HAP-1 (cell line): ENCODE data around the gene KRTAP1-4.
"Not testable (repeated sequence)": the region's sequence is repeated elsewhere in the genome, so short reads cannot be mapped to it uniquely, and the experiment has no call there.

ENCODE experiments used
- DNase-seq, 2 experiments: peaks; one replicate each; pipeline ENCODE4 v3.0.0-alpha.2; 2016 to 2020; ENCODE audit warnings: low spot score in 2 of 2
- H3K27me3 ChIP-seq: fragments of 250-450 bp; sonication (Bioruptor Pico); 2 replicates; pipeline ENCODE4 v1.5.1; 2020; ENCODE audit warnings: low read depth, mild to moderate bottlenecking, moderate library complexity
- H3K36me3 ChIP-seq: fragments of 250-450 bp; sonication (Bioruptor Pico); replicated peaks from 2 replicates; pipeline ENCODE4 v1.5.1; 2020; ENCODE audit warnings: mild to moderate bottlenecking
- H3K4me1 ChIP-seq: fragments of 250-450 bp; sonication (Bioruptor Pico); 2 replicates; pipeline ENCODE4 v1.5.1; 2020; ENCODE audit warnings: mild to moderate bottlenecking
- H3K4me3 ChIP-seq: fragments of 250-450 bp; sonication (Bioruptor Pico); 2 replicates; pipeline ENCODE4 v1.5.1; 2020; ENCODE audit warnings: mild to moderate bottlenecking, moderate library complexity
- H3K9me3 ChIP-seq: fragments of 250-450 bp; sonication (Bioruptor Pico); 2 replicates; pipeline ENCODE4 v1.5.1; 2020; ENCODE audit warnings: mild to moderate bottlenecking, moderate library complexity
- in situ Hi-C: fragments of 300-500 bp; cut with MboI; formaldehyde crosslinking; loops from 3 replicates; pipeline ENCODE4 v1.14.3; 2020; ENCODE audit warnings: low sequenced_read_pairs, inconsistent platforms, mixed read lengths

Gene KRTAP1-4, protein sequence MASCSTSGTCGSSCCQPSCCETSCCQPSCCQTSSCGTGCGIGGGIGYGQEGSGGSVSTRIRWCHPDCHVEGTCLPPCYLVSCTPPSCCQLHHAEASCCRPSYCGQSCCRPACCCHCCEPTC

DNA sequence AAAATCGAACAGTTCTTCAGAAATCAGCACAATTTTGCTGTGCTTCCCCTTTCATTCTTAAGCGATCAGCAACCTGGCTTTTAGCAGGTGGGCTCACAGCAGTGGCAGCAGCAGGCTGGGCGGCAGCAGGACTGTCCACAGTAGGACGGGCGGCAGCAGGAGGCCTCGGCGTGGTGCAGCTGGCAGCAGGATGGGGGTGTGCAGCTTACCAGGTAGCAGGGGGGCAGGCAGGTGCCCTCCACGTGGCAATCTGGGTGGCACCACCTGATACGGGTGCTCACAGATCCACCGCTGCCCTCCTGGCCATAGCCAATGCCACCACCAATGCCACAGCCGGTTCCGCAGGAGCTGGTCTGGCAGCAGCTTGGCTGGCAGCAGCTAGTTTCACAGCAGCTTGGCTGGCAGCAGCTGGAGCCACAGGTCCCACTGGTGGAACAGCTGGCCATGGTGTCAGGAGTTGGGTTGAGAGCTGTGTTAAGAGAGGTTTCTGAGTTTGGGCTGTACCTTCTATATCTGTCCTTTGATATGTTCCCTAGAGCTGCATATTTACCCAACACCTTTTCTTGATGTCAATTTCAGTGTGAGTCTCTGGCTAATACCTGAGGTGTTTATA lies at the start of gene KRTAP1-4:
KRTAP1-4 (minus strand) TSS at position 563 of the 613 bp plus-strand sequence; CDS start at position 446, 117 bp downstream.
- H3K27me3 ChIP-seq: peaks cover 13% of the 10 kb centered on the region
- no peaks in the 10 kb centered on the region for H3K36me3 ChIP-seq
- in situ Hi-C loops: no loop called here
- H3K4me3 ChIP-seq: no peak within 1 kb of the TSS
- H3K9me3 ChIP-seq: no peaks in the 10 kb centered on the region
- no peaks in the 10 kb centered on the region for H3K4me1 ChIP-seq
- DNase-seq: no peak

DNA sequence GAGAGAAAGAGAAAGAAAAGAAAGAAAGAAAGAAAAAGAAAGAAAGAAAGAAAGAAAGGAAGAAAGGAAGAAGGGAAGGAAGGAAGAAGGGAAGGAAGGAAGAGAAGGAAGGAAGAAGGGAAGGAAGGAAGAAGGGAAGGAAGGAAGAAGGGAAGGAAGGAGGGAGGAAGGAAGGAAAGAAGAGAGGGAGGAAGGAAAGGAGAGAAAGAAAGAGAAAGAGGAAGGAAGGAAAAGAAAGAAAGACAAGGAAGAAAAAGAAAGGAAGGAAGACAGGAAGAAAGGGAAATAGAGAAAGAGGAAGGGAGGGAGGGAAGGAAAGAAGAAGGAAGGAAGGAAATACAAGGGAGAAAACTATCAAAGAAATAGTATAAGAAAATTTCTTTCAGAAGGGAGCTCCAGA lies 46.8 kb upstream of the KRTAP1-4 start:
- Histone ChIP-seq H3K9me3 (no peaks in the 10 kb centered on the region), H3K27me3 (no peaks in the 10 kb centered on the region), H3K4me3 (no peak overlapping the region), H3K4me1 (peaks cover 5% of the 10 kb centered on the region; the same call in 1 of the 2 replicates), H3K36me3 (no peaks in the 10 kb centered on the region)
- in situ Hi-C loops: no loop called here
- no peak for DNase-seq

DNA sequence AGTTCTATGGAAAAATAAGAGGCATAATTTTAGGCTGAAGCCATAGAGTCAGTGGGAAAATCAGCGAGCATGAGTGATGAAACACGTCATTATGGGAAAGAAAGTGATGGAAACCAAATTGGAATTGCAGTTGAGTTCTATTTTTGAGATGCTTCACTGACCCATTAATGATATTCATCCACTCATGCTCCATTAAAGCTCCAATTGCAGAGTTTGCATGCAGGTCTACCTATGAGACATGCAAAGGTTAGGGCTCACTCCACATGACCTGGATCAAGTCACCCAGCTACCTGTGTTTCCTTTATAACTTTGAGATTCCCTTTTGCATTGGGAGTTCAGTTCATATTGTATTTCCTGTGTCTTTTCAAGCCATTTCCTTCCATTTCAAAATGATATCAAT lies 43.7 kb upstream of the KRTAP1-4 start:
- no peaks in the 10 kb centered on the region for H3K27me3 ChIP-seq
- H3K4me1 ChIP-seq: peaks cover 5% of the 10 kb centered on the region; the same call in 1 of the 2 replicates
- no peak overlapping the region for H3K4me3 ChIP-seq
- no peaks in the 10 kb centered on the region for H3K36me3 ChIP-seq
- H3K9me3 ChIP-seq: no peaks in the 10 kb centered on the region
- no peak for DNase-seq
- in situ Hi-C loops: no loop called here

DNA sequence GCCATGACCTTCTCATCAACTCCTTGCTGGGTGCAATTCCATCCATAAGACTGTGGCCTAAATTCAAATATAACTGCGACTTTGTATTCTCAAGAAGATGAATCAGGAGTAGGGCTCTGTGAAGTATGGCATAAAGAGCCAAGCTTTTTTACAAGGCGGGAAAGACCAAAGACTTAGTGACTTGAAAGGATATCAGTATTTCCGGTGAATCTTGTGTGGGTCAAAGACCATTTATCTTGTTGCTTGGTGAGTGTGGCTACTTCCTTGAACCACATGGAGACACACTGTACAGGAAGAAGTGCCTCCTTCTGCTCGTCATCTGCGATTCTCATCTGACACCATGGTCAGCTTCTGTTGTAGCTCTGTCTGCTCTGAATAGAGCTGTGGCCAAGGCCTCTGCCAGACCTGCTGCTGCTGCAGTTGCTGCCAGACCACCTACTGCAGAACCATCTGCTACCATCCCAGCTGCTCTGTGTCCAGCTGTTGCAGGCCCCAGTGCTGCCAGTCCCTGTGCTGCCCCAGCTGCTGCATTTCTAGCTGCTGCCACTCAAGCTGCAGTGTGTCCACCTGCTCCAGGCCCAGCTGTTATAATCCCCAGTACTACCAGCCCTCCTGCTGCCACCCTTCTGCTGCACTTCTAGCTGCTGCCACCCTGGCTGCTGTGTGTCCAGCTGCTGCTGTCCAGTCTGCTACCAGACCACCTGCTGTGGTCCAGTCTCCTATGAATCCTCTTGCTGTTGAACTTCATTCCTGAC lies 41.8 kb upstream of the KRTAP1-4 start:
- Histone ChIP-seq H3K4me1 (no peaks in the 10 kb centered on the region), H3K9me3 (no peaks in the 10 kb centered on the region), H3K27me3 (no peaks in the 10 kb centered on the region), H3K36me3 (no peaks in the 10 kb centered on the region), H3K4me3 (no peak overlapping the region)
- no peak for DNase-seq
- in situ Hi-C loops: no loop called here

DNA sequence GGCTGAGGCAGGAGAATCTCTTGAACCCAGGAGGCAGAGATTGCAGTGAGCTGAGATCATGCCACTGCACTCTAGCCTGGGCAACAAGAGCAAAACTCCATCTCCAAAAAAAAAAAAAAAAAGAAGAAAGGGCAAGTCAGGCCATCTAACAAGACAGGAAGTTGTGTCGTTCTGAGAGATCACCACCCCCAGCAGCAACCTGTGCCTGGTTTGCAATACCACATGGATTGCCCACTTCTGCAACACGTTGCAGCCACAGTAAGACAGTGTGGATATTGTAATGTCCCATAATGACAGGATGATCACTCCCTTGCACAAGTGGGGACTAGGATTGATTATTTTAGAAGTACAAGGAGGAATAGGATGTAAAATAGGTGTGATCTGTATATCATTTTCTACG lies 39.0 kb upstream of the KRTAP1-4 start:
- Histone ChIP-seq H3K36me3 (no peaks in the 10 kb centered on the region), H3K4me1 (no peaks in the 10 kb centered on the region), H3K4me3 (no peak overlapping the region), H3K27me3 (no peaks in the 10 kb centered on the region), H3K9me3 (no peaks in the 10 kb centered on the region)
- no peak for DNase-seq
- in situ Hi-C loops: no loop called here

DNA sequence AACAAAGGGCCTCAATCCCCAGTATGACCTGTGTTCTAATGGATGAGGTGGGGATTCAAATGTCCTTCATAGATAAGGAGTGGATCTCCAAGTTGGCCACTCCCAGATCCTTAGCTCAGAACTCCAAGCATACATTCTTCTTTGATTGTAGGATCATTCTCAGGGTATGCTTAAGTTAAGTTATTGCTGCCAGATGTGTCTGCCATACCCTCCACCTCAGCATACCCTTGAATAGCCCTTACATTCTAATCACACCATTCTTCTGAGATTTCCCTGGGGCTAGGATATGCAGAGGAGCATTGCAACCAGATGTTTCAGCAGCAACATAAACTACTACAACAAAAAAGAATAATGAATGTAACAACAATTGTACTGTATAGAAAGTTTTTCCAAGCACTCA lies 37.3 kb upstream of the KRTAP1-4 start:
- in situ Hi-C loops: no loop called here
- DNase-seq: no peak
- Histone ChIP-seq H3K27me3 (no peaks in the 10 kb centered on the region), H3K4me3 (no peak overlapping the region), H3K9me3 (no peaks in the 10 kb centered on the region), H3K36me3 (no peaks in the 10 kb centered on the region), H3K4me1 (no peaks in the 10 kb centered on the region)

DNA sequence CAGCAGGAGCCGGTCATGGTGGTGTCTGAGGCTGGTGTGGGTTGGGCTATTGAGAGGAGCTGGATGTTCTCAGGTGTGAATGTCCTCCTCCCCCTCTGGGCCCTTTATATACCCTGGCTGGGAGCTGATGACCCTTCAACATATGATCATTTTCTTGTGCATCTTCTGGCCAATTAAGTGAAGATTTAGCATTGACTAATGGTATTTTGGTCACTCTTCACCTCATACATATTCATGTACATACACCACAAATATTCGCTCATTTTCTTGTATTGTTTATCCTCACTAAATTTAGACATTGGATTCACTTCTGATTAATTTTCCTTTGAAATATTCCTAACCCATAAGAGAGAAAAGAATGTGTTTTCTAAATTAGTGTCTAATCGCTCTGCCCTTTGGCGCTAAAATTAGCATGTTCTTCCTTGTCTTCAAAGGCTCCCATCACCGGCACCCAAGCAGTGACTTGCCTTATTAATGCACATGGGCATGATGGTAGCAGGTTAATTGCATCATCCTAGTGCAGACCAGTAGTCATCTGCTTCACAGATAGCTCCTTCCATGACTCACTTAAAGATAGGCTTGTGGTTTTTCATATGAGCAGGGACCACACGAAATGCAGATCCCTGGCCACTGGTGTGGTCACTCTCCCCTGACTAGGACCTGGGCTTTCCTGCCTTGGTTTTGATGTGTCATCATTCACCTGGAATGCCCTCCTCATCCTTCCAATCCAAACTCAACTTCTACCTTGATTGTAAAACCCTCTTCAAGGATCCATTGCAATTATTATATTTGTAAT lies 36.0 kb upstream of the KRTAP1-4 start, which contains the start of gene KRTAP2-4:
KRTAP2-4 (minus strand) TSS at position 51 of the 796 bp plus-strand sequence; CDS start at position 17, 34 bp downstream.
- Histone ChIP-seq H3K4me1 (no peaks in the 10 kb centered on the region), H3K4me3 (no peak within 1 kb of the TSS), H3K36me3 (no peaks in the 10 kb centered on the region), H3K9me3 (no peaks in the 10 kb centered on the region), H3K27me3 (no peaks in the 10 kb centered on the region)
- no peak for DNase-seq
- in situ Hi-C loops: no loop called here

DNA sequence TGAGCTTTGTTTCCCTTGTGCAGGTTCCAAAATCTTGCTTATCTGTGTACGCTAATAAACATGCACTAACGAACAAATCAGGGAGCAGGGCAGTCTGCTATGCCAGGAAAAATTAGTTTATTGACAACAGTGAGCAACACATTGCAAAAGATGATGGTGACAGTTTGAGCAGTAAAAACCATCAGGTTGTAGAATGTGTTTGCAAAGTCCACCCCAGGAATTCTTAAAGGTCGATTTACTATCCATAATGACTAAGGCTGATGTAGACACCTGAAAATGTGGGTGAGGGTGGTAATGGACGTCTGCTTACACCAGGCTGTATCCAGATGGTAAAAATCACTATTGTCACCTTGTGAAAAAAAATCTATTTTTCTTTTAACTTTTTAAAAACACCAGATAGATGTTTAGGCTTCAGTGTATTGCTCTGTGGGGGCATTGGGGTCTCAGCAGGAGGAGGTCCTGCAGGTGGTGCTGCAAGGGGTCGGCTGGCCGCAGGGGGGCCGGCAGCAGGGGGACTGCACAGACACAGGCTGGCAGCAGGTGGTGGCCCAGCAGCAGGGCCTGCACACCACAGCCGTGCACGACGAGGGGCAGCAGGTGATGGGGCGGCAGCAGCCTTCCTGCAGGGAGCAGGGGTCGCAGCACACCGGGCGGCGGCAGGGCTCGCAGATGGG lies 35.2 kb upstream of the KRTAP1-4 start:
- H3K36me3 ChIP-seq, DNase-seq, in situ Hi-C loops, H3K4me3 ChIP-seq, H3K27me3 ChIP-seq, H3K4me1 ChIP-seq, H3K9me3 ChIP-seq: not testable (repeated sequence)

DNA sequence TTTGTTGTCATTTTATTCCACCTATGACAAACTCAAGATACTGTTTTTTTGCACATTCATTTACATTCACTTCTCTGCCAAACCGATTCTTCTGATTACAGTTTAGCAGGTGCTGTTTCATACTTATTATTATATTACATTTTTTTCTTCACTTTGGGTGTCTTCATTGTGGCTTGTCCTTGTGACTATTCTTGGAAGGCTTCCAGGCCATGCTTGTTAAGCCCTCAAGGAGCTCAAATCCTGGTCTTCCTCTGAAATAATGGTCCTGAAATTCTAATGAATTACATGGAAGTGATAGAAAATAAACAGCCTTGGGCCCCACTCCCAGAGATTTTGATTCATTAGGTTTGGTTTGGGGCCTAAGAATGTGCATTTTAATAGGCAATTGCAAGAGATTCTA lies 34.3 kb upstream of the KRTAP1-4 start:
- Histone ChIP-seq H3K36me3 (no peaks in the 10 kb centered on the region), H3K27me3 (no peaks in the 10 kb centered on the region), H3K4me1 (no peaks in the 10 kb centered on the region), H3K9me3 (no peaks in the 10 kb centered on the region), H3K4me3 (no peak overlapping the region)
- in situ Hi-C loops: no loop called here
- no peak for DNase-seq

DNA sequence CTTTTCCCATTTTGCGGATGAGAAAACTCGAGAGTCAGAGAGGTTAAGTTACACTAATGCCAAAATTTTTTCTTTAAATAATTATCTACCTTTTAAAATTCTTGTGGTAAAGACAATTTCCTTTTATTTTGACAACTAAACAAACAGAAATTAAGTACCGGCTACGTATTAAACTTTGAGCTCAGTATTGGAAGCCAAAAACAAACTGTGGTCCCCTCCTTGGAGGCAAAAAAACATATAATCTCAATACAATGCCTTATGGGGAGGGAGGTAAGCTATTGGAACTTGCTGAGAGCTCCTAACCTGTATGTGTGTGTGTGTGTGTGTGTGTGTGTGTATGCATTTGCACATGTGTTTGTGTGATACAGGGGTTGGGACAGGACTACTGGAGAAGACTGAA lies 33.5 kb upstream of the KRTAP1-4 start:
- DNase-seq: no peak
- H3K36me3 ChIP-seq: no peaks in the 10 kb centered on the region
- H3K9me3 ChIP-seq: no peaks in the 10 kb centered on the region
- in situ Hi-C loops: no loop called here
- H3K27me3 ChIP-seq: no peaks in the 10 kb centered on the region
- no peak overlapping the region for H3K4me3 ChIP-seq
- no peaks in the 10 kb centered on the region for H3K4me1 ChIP-seq

DNA sequence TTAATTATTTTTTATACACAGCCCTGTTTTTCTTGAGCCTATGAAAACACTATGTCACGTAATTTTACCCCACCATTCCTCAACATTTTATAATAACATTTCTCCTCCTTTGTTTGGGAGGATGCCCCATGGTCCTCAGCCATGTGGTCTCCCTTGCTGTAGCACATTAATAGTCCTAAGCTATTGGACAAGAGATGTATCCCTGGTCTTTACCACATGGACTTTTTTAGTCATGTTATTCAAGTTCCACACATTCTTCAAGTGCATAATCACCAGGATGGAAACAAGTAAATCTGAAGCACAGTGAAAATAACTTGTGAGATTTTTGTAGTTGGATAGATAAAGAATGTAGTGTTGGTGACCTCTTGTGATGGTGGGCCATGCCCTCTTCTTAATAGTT lies 32.0 kb upstream of the KRTAP1-4 start:
- H3K4me3 ChIP-seq: no peak overlapping the region
- 0 out of 2 replicates have a peak, but pooled peaks cover 3% of the 10 kb centered on the region for H3K27me3 ChIP-seq
- DNase-seq: no peak
- no peaks in the 10 kb centered on the region for H3K9me3 ChIP-seq
- H3K36me3 ChIP-seq: no peaks in the 10 kb centered on the region
- no peaks in the 10 kb centered on the region for H3K4me1 ChIP-seq
- in situ Hi-C loops: no loop called here

DNA sequence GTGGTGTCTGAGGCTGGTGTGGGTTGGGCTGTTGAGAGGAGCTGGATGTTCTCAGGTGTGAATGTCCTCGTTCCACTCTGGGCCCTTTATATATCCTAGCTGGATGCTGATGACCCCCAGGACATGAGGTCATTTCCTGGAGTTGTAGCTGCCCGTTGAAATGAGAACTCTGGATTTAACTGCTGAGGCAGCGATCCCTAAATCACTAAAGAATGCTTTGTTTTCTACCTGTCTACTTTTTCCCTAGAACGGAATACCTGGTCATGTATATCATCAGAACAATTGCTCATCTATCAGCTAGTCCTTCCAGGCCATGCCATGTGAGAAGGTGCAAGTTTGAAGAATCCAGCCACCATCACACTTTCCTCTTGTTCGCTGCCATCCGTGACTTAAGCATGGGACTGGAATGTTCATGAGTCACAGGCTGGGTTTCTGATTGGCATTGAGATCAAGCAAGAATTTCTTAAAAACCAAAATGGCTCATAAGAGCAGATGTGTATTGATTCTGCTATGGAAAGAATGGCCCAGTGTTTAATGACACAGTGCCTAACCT lies 30.1 kb upstream of the KRTAP1-4 start, which contains the start of gene KRTAP2-3:
KRTAP2-3 (minus strand) TSS at position 63 of the 553 bp plus-strand sequence. CDS start 64 bp downstream, outside the sequence.
- H3K4me1 ChIP-seq: no peaks in the 10 kb centered on the region
- 0 out of 2 replicates have a peak, but pooled peaks cover 3% of the 10 kb centered on the region for H3K27me3 ChIP-seq
- in situ Hi-C loops: no loop called here
- H3K4me3 ChIP-seq: no peak within 1 kb of the TSS
- no peaks in the 10 kb centered on the region for H3K36me3 ChIP-seq
- no peak for DNase-seq
- no peaks in the 10 kb centered on the region for H3K9me3 ChIP-seq
